ENCODE measurements around the gene AP4E1.

The AP4E1 gene

GRCh38 chr15:51048308-51048707, 139.8 kb downstream of the AP4E1 start:
- no peak for DNase-seq (ENCODE audit: low read depth)

DNA sequence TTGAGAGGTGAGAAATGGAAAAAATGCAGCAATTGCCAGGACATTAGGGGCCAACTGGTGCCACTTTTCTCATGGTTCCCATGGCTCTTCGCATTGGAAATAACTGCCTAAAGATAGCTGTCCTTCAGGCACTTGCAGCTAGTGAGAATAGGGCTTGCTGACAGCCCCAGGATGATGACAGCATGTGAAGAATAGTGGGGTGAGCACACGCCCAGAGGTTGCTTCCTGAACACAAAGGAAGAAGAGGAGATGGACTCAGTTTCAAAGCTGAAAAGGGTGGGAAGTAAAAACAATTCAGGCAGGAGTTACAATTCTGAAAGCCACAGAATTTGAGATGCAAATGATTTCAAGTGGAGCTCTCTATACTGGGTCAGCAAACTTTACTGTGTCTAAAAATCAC, 140.6 kb downstream of the AP4E1 start:
- DNase-seq (ENCODE audit: low read depth): no peak
- TF ChIP-seq CTCF (IDR thresholded peaks at IDR 0.05; ENCODE audit: low read depth, low read length, missing control alignments): no peak
- H3K4me3 ChIP-seq (ENCODE audit: low read depth, low read length): no peak overlapping the region

More at GRCh38 chr15:51048308-51048707, 139.8 kb downstream of the AP4E1 start:
- TF ChIP-seq CTCF (IDR thresholded peaks at IDR 0.05; ENCODE audit: low read depth, low read length, missing control alignments): no peak
- H3K4me3 ChIP-seq (ENCODE audit: low read depth, low read length): no peak overlapping the region

DNA sequence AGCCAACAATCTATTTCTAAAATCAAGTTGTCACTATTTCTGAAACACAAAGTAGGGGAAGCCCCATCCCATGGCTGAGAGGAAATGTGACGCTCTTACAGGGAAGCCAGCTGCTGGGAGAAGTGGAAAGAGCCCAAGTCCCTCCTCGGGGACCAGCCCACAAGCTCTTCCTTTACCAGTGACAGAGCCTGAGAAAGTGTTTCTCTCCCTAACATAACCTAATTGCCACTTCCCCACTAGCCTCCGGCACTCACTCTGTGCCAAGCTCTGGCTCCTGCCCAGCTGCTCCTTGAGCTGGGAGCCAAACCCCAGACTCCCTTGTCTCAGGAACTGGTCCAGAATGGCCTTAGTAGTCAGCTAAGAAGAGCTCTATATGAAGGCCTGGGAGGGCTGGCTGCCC, 143.3 kb downstream of the AP4E1 start:
- DNase-seq (ENCODE audit: low read depth): no peak
- H3K4me3 ChIP-seq (ENCODE audit: low read depth, low read length): no peak overlapping the region
- TF ChIP-seq CTCF (IDR thresholded peaks at IDR 0.05; ENCODE audit: low read depth, low read length, missing control alignments): no peak

- H3K4me3 ChIP-seq (ENCODE audit: low read depth, low read length): no peak overlapping the region
- no peak for DNase-seq (ENCODE audit: low read depth)
- no peak for TF ChIP-seq CTCF (IDR thresholded peaks at IDR 0.05; ENCODE audit: low read depth, low read length, missing control alignments)
Measured at GRCh38 chr15:51053571-51053970, 145.1 kb downstream of the AP4E1 start.

GRCh38 chr15:51054535-51054934, 146.1 kb downstream of the AP4E1 start:
- no peak for DNase-seq (ENCODE audit: low read depth)
- TF ChIP-seq CTCF (IDR thresholded peaks at IDR 0.05; ENCODE audit: low read depth, low read length, missing control alignments): no peak
- no peak overlapping the region for H3K4me3 ChIP-seq (ENCODE audit: low read depth, low read length)
